Calu3 (cell line): ENCODE results near the gene RBM12. TPM values are rescaled to one million over a fixed set of nuclear protein-coding genes. Genes with fewer than 3 reads are reported as not detected.
"Not testable (repeated sequence)": the region's sequence is repeated elsewhere in the genome, so short reads cannot be mapped to it uniquely, and the experiment has no call there.

Experiments
- BruUV-seq: library from RNA; stranded (reverse); fragments of 400-500 nt; replicated peaks from 2 replicates; lab custom pipeline; 2021; lab: Mats Ljungman, UMichigan
- CTCF ChIA-PET: fragments of 300-600 bp; sonication (Branson Sonifier 250); formaldehyde crosslinking; loops from one replicate; lab custom pipeline; 2022; ENCODE audit warnings: antibody characterized with exemption; lab: Charles Lee
- DNase-seq: peaks from one replicate; pipeline ENCODE4 v3.0.0; 2022
- H3K27ac Mint-ChIP-seq: one replicate; pipeline ENCODE4 v1.8.0; 2022; ENCODE audit warnings: mixed read lengths; ENCODE audit not compliant: unreplicated experiment
- H3K27me3 Mint-ChIP-seq: one replicate; pipeline ENCODE4 v1.8.0; 2022; ENCODE audit warnings: mixed read lengths; ENCODE audit not compliant: unreplicated experiment
- H3K36me3 Mint-ChIP-seq: one replicate; pipeline ENCODE4 v1.8.0; 2022; ENCODE audit warnings: mild to moderate bottlenecking, moderate library complexity, mixed read lengths; ENCODE audit not compliant: insufficient read depth, unreplicated experiment
- H3K4me1 Mint-ChIP-seq: one replicate; pipeline ENCODE4 v1.8.0; 2022; ENCODE audit warnings: mild to moderate bottlenecking, low read depth, mixed read lengths; ENCODE audit not compliant: unreplicated experiment
- H3K4me3 Mint-ChIP-seq: one replicate; pipeline ENCODE4 v1.8.0; 2022; ENCODE audit warnings: mild to moderate bottlenecking, low read depth, moderate library complexity, mixed read lengths; ENCODE audit not compliant: unreplicated experiment
- H3K9me3 Mint-ChIP-seq: one replicate; pipeline ENCODE4 v1.8.0; 2022; ENCODE audit warnings: low read depth, mixed read lengths; ENCODE audit not compliant: unreplicated experiment
- CTCF ChIP-seq: fragments of 200-600 bp; IDR thresholded peaks from one replicate; pipeline ENCODE4 v1.8.0; 2022; ENCODE audit warnings: antibody characterized with exemption; ENCODE audit not compliant: unreplicated experiment
- intact Hi-C: fragments of 100-400 bp; cut with micrococcal nuclease; formaldehyde crosslinking; loops from one replicate; pipeline ENCODE4 v1.10.0; 2022; ENCODE audit not compliant: unreplicated experiment
- total RNA-seq: library from RNA; stranded (reverse); gene quantifications from 2 replicates; pipeline ENCODE4 v1.2.3, GENCODE V29; 2022

The RBM12 gene
- total RNA-seq, 1 experiment from 2014 or later, result 133 TPM

GRCh38 chr20:35690265-35690664 lies 25.6 kb upstream of the RBM12 start:
- TF ChIP-seq CTCF, result no peak
- CTCF ChIA-PET, result no interaction called here
- no peak overlapping the region for H3K27ac Mint-ChIP-seq
- intact Hi-C loops, result no loop called here
- no peak overlapping the region for H3K4me3 Mint-ChIP-seq
- BruUV-seq, result no TSS peak
- H3K27me3 Mint-ChIP-seq, result no peaks in the 10 kb centered on the region
- peaks cover 6% of the 10 kb centered on the region for H3K9me3 Mint-ChIP-seq
- DNase-seq, result no peak
- peaks cover 37% of the 10 kb centered on the region for H3K36me3 Mint-ChIP-seq
- H3K4me1 Mint-ChIP-seq, result no peaks in the 10 kb centered on the region

GRCh38 chr20:35686872-35687271 lies 22.2 kb upstream of the RBM12 start:
- intact Hi-C loops, H3K27me3 Mint-ChIP-seq, BruUV-seq, H3K27ac Mint-ChIP-seq, H3K4me1 Mint-ChIP-seq, H3K4me3 Mint-ChIP-seq, H3K9me3 Mint-ChIP-seq: not testable (repeated sequence)
- peaks cover 26% of the 10 kb centered on the region for H3K36me3 Mint-ChIP-seq
- peak; percentile 20 for DNase-seq
- CTCF ChIA-PET, result interaction anchor here (0.6 to 0.7 kb wide), 2 partner anchors 13 to 144 kb away, joined by 3 read pairs; partner anchors contain the start of genes NFS1 and ROMO1

- DNase-seq, H3K27ac Mint-ChIP-seq, BruUV-seq, intact Hi-C loops, H3K4me1 Mint-ChIP-seq, H3K4me3 Mint-ChIP-seq, CTCF ChIA-PET, H3K27me3 Mint-ChIP-seq, H3K9me3 Mint-ChIP-seq: not testable (repeated sequence)
- H3K36me3 Mint-ChIP-seq, result peaks cover 19% of the 10 kb centered on the region
These were observed 20.7 kb upstream of the RBM12 start for GRCh38 chr20:35685368-35685767.

GRCh38 chr20:35681960-35682359 lies 17.3 kb upstream of the RBM12 start:
- Mint-ChIP-seq H3K9me3 (no peaks in the 10 kb centered on the region), H3K4me1 (no peaks in the 10 kb centered on the region), H3K4me3 (no peak overlapping the region), H3K36me3 (peaks cover 13% of the 10 kb centered on the region), H3K27ac (no peak overlapping the region), H3K27me3 (no peaks in the 10 kb centered on the region)
- DNase-seq, result no peak
- CTCF ChIA-PET, result no interaction called here
- TF ChIP-seq CTCF, result no peak
- BruUV-seq, result no TSS peak
- intact Hi-C loops, result no loop called here

- no peak for TF ChIP-seq CTCF
- Mint-ChIP-seq H3K4me1 (no peaks in the 10 kb centered on the region), H3K36me3 (peaks cover 16% of the 10 kb centered on the region), H3K27ac (no peak overlapping the region), H3K9me3 (no peaks in the 10 kb centered on the region), H3K27me3 (no peaks in the 10 kb centered on the region), H3K4me3 (no peak overlapping the region)
- no TSS peak for BruUV-seq
- intact Hi-C loops, result no loop called here
- CTCF ChIA-PET, result interaction anchor here (0.6 kb wide), 1 partner anchor 214 kb away, joined by 3 read pairs; no protein-coding TSS in a partner anchor
- DNase-seq, result no peak
These were observed 15.9 kb upstream of the RBM12 start for GRCh38 chr20:35680452-35681183.
